HPDE6-E6E7 (cell line): ENCODE measurements around the gene C20orf173.

ENCODE experiments used
- DNase-seq: peaks from one replicate; pipeline ENCODE4 v3.0.0; 2011; ENCODE audit warnings: missing footprints; ENCODE audit errors: extremely low spot score

Gene C20orf173

GRCh38 chr20:35506872-35507638 lies 22.4 kb downstream of the C20orf173 start:
- no peak for DNase-seq

- no peak for DNase-seq
Observed at GRCh38 chr20:35506179-35506578, 23.3 kb downstream of the C20orf173 start.

- no peak for DNase-seq
Observed at GRCh38 chr20:35504751-35505150, 24.7 kb downstream of the C20orf173 start.

GRCh38 chr20:35503841-35504561 lies 25.5 kb downstream of the C20orf173 start:
- DNase-seq: no peak

GRCh38 chr20:35503281-35503680 lies 26.2 kb downstream of the C20orf173 start:
- no peak for DNase-seq

GRCh38 chr20:35502352-35502751 lies 27.1 kb downstream of the C20orf173 start:
- DNase-seq: no peak

GRCh38 chr20:35499271-35499670 lies 30.2 kb downstream of the C20orf173 start:
- DNase-seq: no peak

GRCh38 chr20:35497780-35498189 lies 31.7 kb downstream of the C20orf173 start:
- DNase-seq: no peak

GRCh38 chr20:35497320-35497719 lies 32.1 kb downstream of the C20orf173 start:
- no peak for DNase-seq

- no peak for DNase-seq
Observed at GRCh38 chr20:35496481-35496880, 33.0 kb downstream of the C20orf173 start.

- no peak for DNase-seq
Observed at GRCh38 chr20:35492352-35492751, 37.1 kb downstream of the C20orf173 start.

- no peak for DNase-seq
Observed at GRCh38 chr20:35491823-35492222, 37.6 kb downstream of the C20orf173 start.

- DNase-seq: no peak
Observed at GRCh38 chr20:35490736-35491181, 38.7 kb downstream of the C20orf173 start.

GRCh38 chr20:35489717-35490116 lies 39.7 kb downstream of the C20orf173 start:
- DNase-seq: no peak

GRCh38 chr20:35487479-35487878 lies 42.0 kb downstream of the C20orf173 start:
- no peak for DNase-seq

GRCh38 chr20:35479798-35480197 lies 49.7 kb downstream of the C20orf173 start:
- no peak for DNase-seq

GRCh38 chr20:35478804-35479472 lies 50.5 kb downstream of the C20orf173 start:
- no peak for DNase-seq
